ENCODE data around the gene SWI5.
A peak's percentile ranks its signal among the peaks of the same experiment; 100 is the strongest.

The SWI5 gene

GRCh38 chr9:128322404-128323211 lies 46.5 kb downstream of the SWI5 start, which contains the start of the genes COQ4 and TRUB2:
Gene COQ4, plus strand, starts transcription at chr9:128322839. Its CDS starts 20 bp downstream, at chr9:128322859.
Gene TRUB2, minus strand, starts transcription at chr9:128322447. Its CDS starts 39 bp downstream, at chr9:128322408.
- DNase-seq = peak; percentile 96 to 97

- DNase-seq = no peak
Measured at GRCh38 chr9:128323212-128323730, 47.2 kb downstream of the SWI5 start.

- DNase-seq = no peak
Measured at GRCh38 chr9:128323791-128324190, 47.7 kb downstream of the SWI5 start.

GRCh38 chr9:128324401-128324800 lies 48.3 kb downstream of the SWI5 start:
- DNase-seq = no peak

- no peak for DNase-seq
Measured at GRCh38 chr9:128325629-128326028, 49.6 kb downstream of the SWI5 start.

GRCh38 chr9:128333451-128333869 lies 57.4 kb downstream of the SWI5 start:
- DNase-seq = no peak

GRCh38 chr9:128335161-128335560 lies 59.1 kb downstream of the SWI5 start:
- DNase-seq = no peak

- DNase-seq = no peak
Measured at GRCh38 chr9:128335914-128336313, 59.8 kb downstream of the SWI5 start.

GRCh38 chr9:128337936-128338335 lies 61.9 kb downstream of the SWI5 start:
- DNase-seq = no peak

All from NCI-H524 (cell line).